Activated CD4-positive, alpha-beta T cell treated with anti-CD3 and anti-CD28 coated beads, Interleukin-2, amount 50 U/mL, for 16 hours (primary cell): ENCODE results near the gene ACACB.
"Not testable (repeated sequence)": the region's sequence is repeated elsewhere in the genome, so short reads cannot be mapped to it uniquely, and the experiment has no call there.

Source experiments
- DNase-seq: peaks from one replicate; pipeline ENCODE4 v3.0.0-alpha.2; 2020

ACACB gene

DNA sequence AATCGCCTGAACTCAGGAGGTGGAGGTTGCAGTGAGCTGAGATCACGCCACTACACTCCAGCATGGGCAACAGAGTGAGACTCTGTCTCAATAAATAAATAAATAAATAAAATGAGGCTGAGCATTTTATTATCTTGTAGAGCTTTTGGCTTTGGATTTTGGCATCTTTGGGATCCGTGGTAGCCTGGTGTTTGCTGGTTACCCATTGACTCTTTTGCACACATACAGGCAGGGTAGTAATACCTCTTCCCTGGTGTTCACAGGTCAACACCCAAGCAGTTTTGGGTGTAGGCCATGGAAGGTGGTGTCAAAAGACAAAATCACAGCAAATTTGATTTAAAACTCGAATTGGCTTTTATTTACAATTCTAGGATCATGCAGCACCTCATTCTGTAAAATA is 27.8 kb downstream of the ACACB start:
- DNase-seq, result no peak

DNA sequence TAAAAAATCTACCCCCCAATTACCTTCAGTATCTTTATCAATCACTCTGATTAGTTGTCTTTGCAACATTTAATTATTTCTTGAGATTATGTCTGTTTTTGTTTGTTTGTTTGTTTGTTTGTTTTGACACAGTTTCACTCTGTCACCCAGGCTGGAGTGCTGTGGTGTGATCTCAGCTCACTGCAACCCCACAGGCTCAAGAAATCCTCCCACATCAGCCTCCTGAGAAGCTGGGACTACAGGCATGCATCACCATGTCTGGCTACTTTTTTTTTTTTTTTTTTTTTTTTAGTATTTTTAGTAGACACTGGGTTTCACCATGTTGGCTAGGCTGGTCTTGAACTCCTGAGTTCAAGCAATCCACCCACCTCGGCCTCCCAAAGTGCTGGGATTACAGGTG is 30.7 kb downstream of the ACACB start:
- DNase-seq, result not testable (repeated sequence)

DNA sequence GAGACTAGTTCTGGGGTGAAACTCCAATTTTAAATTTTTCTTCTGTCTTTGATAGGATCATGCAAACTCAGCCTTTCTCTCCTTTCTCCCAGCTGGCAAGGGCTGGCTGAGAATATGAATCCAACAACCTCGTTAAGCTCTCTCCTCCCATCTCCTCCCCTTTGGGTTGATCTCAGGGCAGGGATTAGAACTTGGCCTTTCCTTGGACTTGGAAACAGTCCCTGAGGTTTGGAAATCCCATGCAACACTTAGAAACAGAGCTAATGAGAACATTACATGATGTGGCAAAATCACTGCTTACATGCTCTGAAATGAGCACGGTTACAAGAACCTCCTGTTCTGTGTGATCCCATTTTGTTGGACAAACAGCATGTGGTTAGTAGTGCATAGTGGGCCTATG is 31.6 kb downstream of the ACACB start:
- DNase-seq, result no peak

DNA sequence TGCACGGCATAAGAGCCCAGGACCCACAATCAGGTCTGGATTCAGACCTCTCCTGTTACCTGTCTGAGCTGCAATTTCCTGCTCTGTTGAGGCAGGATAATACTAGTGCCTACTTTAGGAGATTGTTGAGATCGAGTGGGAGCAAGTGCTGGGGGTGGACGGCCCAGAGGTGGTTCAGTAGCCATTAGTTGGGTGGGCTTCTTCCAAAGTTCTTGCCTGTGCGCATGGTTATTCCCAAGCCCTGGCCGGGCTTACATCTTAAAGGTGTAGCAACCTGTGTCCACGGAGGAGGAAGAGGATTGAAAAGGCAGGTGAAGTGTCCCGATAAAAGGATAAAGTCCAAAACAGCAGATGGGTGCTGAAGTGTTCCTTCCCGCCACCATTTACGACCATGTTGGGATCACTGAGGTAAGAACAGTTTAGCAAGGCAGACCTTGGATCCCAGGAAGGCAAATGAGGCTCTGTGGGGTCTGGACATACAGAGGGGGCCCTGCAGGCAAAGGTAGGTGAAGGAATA is 33.8 kb downstream of the ACACB start:
- DNase-seq, result no peak

DNA sequence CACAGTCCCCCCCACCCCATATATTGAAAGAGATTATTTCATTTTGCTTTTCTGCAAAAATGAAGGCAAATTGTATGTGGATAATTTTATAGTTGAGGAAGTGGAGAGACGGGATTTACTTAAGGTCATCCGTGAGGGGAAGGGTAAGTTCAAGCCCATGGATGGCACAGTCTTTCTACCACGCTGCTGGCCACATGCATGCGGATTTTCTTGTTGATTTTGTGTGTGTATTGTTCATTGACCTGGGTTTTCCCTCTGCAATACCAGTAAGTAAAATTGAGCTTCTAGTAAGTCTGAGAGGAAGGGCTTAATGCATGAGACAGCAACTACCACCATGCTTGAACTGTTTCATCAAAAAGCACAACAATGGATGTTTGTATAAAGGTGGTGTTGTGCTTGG is 35.1 kb downstream of the ACACB start:
- no peak for DNase-seq

DNA sequence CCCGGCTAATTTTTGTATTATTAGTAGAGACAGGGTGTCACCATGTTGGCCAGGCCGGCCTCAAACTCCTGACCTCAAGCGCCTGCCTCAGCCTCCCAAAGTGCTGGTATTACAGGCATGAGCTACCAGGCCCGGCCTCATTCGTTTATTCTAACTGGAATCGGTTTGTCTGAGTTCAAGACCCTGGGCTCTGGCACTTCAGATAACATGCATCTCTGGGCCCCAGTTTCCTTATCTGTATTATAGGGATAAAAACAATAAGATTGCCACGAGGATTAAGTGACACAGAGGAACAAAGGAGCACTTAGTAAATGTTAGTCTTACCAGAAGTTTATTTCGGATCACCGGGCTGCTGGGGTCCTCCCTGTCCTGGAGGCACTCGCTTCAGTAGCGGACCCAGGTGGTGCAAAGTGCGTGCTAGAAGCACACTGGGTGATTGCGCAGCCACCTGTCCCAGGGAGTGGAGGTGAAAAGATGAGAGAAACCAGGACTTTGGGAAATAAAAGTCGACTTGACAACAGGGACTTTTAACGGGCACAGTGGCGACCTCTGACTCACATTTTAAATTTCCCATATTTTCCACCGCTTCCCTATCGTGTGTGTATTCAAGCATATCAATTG is 37.5 kb downstream of the ACACB start:
- no peak for DNase-seq

DNA sequence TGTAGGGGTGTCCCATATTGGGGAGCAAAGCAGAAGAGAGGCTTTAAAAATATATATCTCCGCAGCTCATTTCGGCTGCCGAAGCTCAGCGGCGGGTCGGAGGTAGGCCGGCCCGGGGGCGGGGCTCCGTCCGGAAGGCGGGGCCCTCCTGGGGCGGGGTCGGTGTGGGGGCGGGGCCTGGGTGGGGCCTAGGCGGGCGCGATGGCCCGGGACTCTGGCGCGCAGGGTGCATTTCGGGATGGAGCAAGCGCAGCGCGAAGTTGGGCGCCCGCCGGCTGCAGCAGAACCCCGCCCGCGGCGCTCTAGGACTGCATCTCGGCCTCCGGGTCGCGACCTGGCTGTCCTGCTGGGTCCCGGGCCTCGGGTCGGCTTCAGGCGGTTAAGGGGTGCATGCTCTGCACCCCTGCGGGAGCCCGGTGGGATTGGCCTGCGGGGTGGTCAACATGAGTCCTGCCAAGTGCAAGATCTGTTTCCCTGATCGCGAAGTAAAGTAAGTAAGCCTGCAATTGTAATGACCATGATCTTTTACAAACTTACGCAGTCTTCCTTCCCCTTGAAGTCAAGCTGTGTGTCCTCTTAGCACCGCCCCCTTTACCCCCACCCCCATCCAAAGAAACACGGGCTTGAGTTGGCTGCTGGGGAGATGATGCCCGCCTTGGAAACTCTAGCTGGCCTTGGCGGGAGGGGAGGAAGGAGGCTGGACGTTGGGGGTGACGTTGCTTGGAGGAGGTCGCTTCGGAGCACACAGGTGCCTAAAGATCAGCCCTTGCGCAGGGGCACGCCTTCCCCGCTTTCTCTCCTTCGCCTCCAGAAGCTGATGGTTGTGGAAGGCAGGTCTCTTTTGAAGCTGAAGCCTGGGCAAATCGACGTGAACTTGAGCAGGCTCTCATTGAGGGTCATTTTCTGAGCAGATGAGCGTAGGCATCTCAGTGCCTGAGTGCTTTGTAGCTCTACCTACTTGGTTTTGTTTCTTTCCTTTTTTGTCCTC is 38.4 kb downstream of the ACACB start:
- DNase-seq, result peak; percentile 84

DNA sequence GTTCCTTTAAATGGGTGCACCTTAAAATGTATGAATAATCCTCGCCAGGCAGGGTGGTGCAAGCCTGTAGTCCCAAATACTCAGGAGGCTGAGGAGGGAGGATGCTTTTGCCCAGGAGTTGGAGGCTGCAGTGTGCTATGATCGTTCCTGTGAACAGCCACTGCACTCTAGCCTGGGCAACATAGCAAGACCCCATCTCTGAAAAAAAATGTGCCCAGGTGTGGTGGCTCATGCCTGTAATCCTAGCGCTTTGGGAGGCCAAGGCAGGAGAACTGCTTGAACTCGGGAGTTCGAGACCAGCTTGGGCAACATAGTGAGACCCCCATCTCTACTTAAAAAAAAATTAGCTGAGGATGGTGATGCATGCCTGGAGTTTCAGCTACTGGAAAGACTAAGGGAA is 39.6 kb downstream of the ACACB start:
- DNase-seq, result no peak

DNA sequence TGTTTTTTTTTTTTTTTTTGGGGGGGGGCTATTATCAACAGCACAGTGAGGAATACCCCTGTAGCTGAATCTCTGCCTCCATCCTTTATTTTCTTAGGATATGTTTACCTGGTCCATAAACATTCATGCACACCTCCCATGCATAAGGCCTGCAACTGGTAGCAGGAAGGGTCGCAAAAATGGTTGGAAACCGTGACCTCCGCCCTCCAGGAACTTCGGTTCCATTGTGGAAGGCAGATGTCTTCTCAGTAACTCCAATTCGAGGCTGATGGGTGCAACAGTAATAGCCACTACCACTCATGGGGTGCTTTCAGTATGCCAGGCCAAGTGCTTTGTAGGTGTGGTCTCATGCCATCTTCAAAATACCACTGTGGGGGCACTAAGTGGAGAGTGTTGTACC is 40.2 kb downstream of the ACACB start:
- DNase-seq, result no peak

DNA sequence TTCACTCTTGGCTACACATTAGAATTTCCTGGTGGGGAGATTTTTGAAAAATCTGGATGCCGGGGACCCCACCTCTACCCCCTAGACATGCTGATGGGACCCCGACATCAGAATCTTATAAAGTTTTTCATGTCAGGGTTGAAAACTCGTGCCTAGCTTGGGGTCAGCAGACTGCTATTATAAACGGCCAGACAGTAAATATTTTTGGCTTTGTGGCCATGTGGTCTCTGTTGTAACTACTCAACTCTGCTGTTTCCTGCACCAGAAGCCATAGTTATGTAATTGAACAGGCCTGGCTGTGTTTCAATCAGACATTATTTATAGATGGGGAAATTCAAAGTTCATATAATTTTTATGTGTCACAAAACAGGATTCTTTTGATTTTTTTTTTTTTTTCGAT is 41.6 kb downstream of the ACACB start:
- DNase-seq, result no peak

DNA sequence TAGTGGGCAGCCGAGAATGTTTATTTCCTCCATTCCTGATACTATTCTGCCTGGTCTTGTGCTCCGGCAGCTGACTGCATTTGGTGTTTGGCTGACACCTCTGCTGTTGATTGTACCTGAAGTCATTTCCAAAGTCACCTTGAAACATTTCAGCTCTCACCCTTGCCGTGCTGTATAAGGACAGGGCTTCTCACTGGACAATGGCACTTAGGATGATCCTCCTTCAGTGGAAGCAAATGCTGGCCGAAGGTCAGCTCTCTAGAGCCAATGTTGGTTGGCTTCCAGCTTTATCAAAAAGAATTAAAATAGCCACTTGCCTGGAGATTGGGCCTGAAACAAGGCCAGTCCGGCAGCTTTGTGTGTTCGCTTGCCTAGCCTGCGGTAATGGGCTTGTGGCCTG is 44.0 kb downstream of the ACACB start:
- no peak for DNase-seq

DNA sequence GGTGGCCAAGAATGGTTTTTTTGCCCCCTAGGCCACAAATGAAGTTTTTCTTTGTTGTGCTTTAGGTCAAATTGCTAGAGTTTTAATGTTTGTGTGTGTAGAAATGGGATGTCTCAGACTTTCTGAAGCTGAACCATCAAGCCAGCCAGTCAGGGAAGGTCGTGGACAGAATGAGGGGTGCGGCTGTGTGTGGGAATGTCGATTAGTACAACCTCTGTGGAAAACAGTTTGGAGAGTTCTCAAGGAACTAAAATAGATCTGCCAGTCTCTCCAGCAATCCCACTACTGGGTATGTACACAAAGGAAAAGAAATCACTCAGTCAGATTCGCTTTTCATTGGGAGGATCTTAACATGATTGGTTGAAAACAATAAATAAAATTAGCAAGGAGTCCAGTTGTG is 44.5 kb downstream of the ACACB start:
- DNase-seq, result no peak

DNA sequence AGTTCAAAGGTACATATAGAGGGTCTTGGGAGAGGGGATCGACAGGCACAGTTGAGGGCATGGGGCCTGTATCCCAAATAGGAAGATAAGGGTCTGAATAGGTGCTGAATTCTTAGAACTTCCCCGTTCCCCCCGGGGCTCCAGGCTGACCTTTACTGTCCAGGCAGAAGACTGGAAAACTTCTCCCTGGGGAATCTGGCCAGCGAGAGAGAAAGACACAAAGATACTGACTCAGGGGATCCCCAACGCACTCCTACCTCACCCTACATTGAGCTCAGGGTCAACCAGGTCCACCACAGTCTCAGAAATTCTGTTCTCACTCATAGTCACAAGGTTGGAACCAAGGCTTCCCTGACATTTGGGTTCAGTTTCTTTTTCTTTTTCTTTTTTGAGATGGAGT is 46.2 kb downstream of the ACACB start:
- no peak for DNase-seq

DNA sequence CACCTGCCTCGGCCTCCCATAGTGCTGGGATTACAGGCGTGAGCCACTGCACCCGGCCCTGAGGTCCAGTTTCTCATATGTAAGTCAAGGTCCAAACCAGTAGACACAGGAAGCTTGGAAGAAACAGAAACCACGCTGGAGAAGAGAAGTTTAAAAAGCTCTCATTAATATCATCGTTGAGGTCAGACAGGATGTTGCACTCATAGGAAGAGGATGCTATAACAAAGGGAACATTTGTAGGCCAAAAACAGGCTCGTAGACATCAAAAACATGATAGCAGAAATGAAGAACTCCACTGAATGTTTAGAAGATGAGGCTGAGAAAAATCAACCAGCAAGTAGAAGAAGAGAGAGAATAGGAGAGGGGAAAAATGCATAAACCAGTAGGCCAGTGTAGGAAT is 46.8 kb downstream of the ACACB start:
- no peak for DNase-seq

DNA sequence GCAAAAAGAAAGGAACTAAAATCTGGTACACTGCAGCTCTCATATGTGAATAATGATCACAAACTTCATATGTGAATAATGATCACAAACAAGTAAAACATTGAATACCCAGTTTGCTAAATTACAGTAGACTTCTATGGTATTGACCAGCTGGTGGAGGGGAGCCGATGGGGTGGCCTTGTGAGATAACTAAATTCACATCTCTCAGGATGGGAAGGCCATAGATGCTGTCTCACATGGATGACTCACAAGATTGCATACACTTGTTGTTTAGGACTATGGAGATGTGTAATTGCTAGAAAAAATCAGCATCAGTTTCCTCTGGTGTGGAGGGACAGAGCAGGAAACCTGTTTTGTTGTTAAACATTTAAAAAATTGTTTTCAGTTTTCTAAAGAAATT is 49.2 kb downstream of the ACACB start:
- DNase-seq, result no peak

DNA sequence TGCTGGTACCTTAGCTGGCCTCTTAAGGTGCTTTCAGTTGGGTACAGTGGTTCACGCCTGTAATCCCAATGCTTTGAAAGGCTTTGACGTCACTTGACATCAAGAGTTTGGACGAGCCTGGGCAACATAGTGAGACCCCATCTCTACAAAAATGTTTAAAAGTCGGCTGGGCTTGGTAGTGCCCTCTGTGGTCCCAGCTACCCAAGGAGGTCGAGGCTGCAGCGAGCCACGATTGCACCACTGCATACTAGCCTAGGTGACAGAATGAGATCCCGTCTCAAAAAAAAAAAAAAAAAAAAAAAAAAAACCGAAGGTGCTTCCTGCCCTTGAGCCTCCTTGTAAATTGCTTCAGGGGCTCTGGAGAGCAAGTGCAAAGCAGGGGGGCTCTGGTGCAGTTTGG is 50.0 kb downstream of the ACACB start:
- DNase-seq, result no peak

DNA sequence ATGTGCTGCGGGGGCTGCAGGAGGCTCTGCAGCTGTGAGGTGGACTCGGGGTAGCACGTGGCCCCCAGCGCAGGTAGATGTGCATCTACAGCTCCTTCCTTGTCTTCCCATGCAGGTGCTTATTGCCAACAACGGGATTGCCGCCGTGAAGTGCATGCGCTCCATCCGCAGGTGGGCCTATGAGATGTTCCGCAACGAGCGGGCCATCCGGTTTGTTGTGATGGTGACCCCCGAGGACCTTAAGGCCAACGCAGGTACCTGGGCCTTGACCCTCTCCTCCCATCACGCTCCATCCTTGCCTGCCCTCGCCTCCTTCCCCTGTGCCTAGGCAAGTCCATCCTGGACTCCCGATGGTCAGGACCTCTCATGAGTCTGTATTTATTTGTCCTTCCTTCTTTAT is 51.4 kb downstream of the ACACB start:
- no peak for DNase-seq

DNA sequence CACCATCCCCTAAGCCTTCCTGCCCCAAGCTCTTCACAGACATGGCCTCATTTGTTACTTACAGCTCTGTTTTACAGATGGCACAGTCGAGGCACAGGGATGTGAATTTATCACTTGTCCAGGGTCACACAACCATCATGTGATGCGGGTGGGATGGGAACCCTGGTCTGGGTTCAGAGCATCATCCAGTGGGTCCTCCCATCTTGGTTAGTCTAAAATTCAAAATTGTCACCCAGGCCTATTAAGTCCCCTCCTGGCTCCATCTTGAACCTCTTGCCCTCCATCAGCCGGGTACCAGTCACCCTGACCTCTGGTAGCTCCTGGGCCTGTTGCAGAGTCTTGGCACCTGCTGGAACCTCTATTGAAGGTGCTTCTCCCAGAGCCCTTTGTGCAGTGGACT is 52.9 kb downstream of the ACACB start:
- DNase-seq, result no peak

DNA sequence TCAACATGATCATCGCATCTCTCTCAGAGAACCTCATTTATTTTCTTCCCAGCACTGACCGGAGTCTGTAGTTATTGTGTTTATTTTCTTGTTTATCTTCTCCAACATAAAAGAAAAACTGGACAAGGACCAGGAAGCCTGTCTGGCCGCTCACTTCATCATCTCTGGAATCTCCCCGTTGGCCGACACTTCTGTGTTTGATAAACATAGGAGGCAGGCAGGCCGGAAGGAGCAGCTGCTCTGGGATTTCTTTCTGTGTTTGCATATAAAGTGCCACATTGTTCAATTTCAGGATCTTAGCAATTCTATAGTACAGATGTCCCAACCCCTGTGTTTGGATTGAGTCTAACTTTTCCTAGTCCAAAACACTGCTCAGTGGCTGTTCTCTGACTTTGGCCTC is 53.3 kb downstream of the ACACB start:
- no peak for DNase-seq

DNA sequence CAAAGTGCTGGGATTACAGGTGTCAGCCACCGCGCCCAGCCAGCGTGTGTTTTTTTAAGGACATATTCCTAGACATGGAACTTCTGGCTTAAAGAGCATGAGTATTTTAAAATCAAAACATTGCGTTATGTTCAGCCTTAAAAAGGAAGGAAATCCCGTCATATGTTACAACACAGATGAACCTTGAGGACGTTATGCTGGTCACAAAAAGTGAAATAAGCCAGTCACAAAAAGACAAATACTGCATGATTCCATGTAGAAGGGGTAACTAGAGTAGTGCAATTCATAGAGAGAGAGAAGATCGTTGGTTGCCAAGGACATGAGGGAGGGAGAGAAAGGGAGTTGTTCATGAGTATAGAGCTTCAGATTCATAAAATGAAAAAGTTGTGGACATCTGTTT is 53.9 kb downstream of the ACACB start:
- DNase-seq, result no peak

DNA sequence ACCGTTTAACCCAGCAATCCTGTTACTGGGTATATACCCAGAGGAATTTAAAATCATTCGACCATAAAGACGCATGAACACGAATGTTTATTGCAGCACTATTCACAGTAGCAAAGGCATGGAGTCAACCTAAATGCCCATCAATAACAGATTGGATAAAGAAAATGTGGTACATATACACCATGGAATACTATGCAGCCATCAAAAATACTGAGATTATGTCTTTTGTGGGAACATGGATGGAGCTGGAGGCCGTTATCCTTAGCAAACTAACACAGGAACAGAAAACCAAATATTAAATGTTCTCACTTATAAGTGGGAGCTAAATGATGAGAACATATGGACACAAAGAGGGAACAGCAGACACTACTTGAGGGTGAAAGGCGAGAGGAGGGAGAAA is 56.4 kb downstream of the ACACB start:
- not testable (repeated sequence) for DNase-seq

DNA sequence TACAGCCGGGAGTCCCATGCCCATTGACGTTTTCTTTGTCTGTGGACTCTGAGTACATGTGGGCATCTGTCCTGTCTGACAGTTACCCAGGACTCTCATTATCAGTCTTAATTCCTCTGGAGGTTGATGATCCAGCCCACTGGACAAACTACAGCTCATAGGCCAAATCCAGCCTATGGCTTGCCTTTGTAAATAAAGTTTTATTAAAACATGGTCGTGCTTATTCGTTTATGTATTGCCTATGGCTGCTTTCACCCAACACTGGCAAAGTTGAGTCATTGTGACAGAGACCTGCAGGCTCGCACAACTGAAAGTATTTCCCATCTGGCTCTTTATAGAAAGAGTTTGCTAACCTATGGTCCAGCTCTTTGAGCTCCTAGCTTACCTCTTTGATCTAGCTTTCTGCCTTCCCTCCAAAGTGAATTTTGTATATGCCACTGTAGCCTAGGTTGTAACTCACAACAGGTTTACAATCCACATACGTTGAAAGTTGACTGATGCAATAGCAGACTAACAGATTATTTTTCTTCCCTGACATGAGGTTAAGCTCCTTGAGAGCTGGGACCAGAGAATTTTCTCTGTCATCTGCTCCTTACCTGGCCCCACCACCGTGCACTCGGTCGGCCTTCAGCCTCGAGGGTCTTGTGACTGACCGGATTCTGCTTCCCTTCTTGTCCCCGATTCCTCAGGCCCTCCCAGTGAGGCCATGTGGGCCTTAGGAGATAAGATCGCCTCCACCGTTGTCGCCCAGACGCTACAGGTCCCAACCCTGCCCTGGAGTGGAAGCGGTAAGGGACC is 57.3 kb downstream of the ACACB start:
- no peak for DNase-seq

DNA sequence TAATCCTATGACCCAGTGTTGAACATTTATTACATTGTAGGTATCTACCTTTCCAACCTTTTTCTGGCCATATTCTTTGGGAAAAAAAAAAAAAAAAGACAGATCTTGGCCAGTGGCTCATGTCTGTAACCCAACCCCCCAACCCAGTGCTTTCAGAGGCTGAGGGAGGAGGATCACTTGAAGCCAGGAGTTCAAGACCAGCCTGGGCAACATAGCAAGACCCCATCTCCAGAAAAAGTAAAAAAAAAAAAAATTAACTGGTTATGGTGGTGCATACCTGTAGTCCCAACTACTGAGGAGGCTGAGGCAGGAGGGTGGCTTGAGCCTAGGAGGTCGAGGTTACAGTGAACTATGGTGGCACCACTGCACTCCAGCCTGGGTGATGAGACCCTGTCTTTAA is 58.1 kb downstream of the ACACB start:
- DNase-seq, result no peak

DNA sequence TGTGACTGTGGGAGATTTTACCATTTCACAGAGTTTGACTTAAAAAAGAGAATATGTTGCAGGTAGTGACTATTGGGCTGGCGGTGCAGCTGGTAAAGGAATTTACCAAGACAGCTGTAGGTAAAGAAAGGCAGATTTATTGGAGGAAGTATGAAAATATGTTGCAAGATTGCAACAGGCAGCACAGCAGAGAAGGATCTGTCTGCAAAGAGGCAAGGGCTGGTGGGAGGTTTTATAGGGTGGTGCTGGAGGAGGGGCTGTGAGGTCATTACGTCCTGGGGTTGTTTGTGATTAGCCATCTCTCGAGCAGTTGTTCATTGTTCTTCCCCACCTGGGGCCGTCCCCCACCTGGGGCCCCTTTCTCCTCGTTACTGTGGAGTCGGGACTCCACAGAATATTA is 62.1 kb downstream of the ACACB start:
- DNase-seq, result no peak
